ENCODE results near the gene CPM.

CPM gene

GRCh38 chr12:68903511-68903910 lies 29.5 kb downstream of the CPM start:
- DNase-seq: no peak

- no peak for DNase-seq
Observed at GRCh38 chr12:68901551-68901950, 31.4 kb downstream of the CPM start.

- no peak for DNase-seq
Observed at GRCh38 chr12:68901145-68901544, 31.8 kb downstream of the CPM start.

GRCh38 chr12:68900241-68900640 lies 32.7 kb downstream of the CPM start:
- no peak for DNase-seq

- DNase-seq: no peak
Observed at GRCh38 chr12:68899251-68899771, 33.7 kb downstream of the CPM start.

- DNase-seq: peak; percentile 44 to 61
Observed at GRCh38 chr12:68896881-68897540, 36.0 kb downstream of the CPM start.

GRCh38 chr12:68894276-68894855 lies 38.6 kb downstream of the CPM start:
- no peak for DNase-seq

GRCh38 chr12:68893741-68894140 lies 39.2 kb downstream of the CPM start:
- no peak for DNase-seq

- DNase-seq: no peak
Observed at GRCh38 chr12:68893201-68893600, 39.8 kb downstream of the CPM start.

- no peak for DNase-seq
Observed at GRCh38 chr12:68891141-68891540, 41.8 kb downstream of the CPM start.

GRCh38 chr12:68890701-68891113 lies 42.3 kb downstream of the CPM start:
- DNase-seq: no peak

GRCh38 chr12:68888243-68888642 lies 44.7 kb downstream of the CPM start:
- no peak for DNase-seq

GRCh38 chr12:68887641-68888040 lies 45.3 kb downstream of the CPM start:
- DNase-seq: no peak

GRCh38 chr12:68886636-68887572 lies 46.1 kb downstream of the CPM start:
- DNase-seq: no peak

GRCh38 chr12:68885381-68885780 lies 47.6 kb downstream of the CPM start:
- DNase-seq: no peak

- no peak for DNase-seq
Observed at GRCh38 chr12:68884251-68884650, 48.7 kb downstream of the CPM start.

GRCh38 chr12:68883151-68883550 lies 49.8 kb downstream of the CPM start:
- DNase-seq: no peak

- no peak for DNase-seq
Observed at GRCh38 chr12:68882251-68882964, 50.6 kb downstream of the CPM start.

- no peak for DNase-seq
Observed at GRCh38 chr12:68880660-68881325, 52.2 kb downstream of the CPM start.

GRCh38 chr12:68878846-68879245 lies 54.1 kb downstream of the CPM start:
- DNase-seq: no peak

GRCh38 chr12:68878283-68878682 lies 54.7 kb downstream of the CPM start:
- no peak for DNase-seq

GRCh38 chr12:68877583-68877982 lies 55.4 kb downstream of the CPM start:
- DNase-seq: no peak
